Activated CD4-positive, CD25-positive, alpha-beta regulatory T cell treated with anti-CD3 and anti-CD28 coated beads, Interleukin-2, amount 50 U/mL, for 72 hours (primary cell): ENCODE measurements around the gene DCUN1D4.

Experiments used
- DNase-seq: peaks from one replicate; pipeline ENCODE4 v3.0.0; 2021

The DCUN1D4 gene

GRCh38 chr4:51842554-51843308 is at the start of gene DCUN1D4:
DCUN1D4 (plus strand) TSS chr4:51843153; CDS start chr4:51843243, 90 bp downstream.
- peak; percentile 98 for DNase-seq

- no peak for DNase-seq
Observed at GRCh38 chr4:51820443-51821234, 22.3 kb upstream of the DCUN1D4 start.

GRCh38 chr4:51825341-51825740 is 17.6 kb upstream of the DCUN1D4 start:
- no peak for DNase-seq

GRCh38 chr4:51830156-51830720 is 12.7 kb upstream of the DCUN1D4 start:
- no peak for DNase-seq

GRCh38 chr4:51831133-51831532 is 11.8 kb upstream of the DCUN1D4 start:
- peak; percentile 40 for DNase-seq

- DNase-seq, result no peak
Observed at GRCh38 chr4:51833236-51833635, 9.7 kb upstream of the DCUN1D4 start.

- no peak for DNase-seq
Observed at GRCh38 chr4:51835079-51835478, 7.9 kb upstream of the DCUN1D4 start.

- no peak for DNase-seq
Observed at GRCh38 chr4:51835855-51836254, 7.1 kb upstream of the DCUN1D4 start.

- no peak for DNase-seq
Observed at GRCh38 chr4:51836549-51836948, 6.4 kb upstream of the DCUN1D4 start.

GRCh38 chr4:51840781-51841180 is 2.2 kb upstream of the DCUN1D4 start:
- DNase-seq, result no peak

- no peak for DNase-seq
Observed at GRCh38 chr4:51842167-51842553, 793 bp upstream of the DCUN1D4 start.

GRCh38 chr4:51843309-51844152 is 578 bp downstream of the DCUN1D4 start:
- no peak for DNase-seq

GRCh38 chr4:51844153-51845054 is 1.5 kb downstream of the DCUN1D4 start:
- DNase-seq, result peak; percentile 73

- no peak for DNase-seq
Observed at GRCh38 chr4:51845055-51845426, 2.1 kb downstream of the DCUN1D4 start.

GRCh38 chr4:51845711-51846110 is 2.8 kb downstream of the DCUN1D4 start:
- no peak for DNase-seq

GRCh38 chr4:51849430-51849829 is 6.5 kb downstream of the DCUN1D4 start:
- DNase-seq, result no peak

- no peak for DNase-seq
Observed at GRCh38 chr4:51850294-51850693, 7.3 kb downstream of the DCUN1D4 start.

GRCh38 chr4:51851090-51851936 is 8.4 kb downstream of the DCUN1D4 start:
- DNase-seq, result no peak

GRCh38 chr4:51851937-51852290 is 9.0 kb downstream of the DCUN1D4 start:
- DNase-seq, result no peak

GRCh38 chr4:51853027-51853682 is 10.2 kb downstream of the DCUN1D4 start:
- DNase-seq, result no peak
